HepG2 (cell line): ENCODE results near the gene GNB1. TPM values are rescaled to one million over a fixed set of nuclear protein-coding genes. Genes with fewer than 3 reads are reported as not detected.
A peak's percentile ranks its signal among the peaks of the same experiment; 100 is the strongest.

Experiments
- DPF2 ChIP-seq: sonication (generic); formaldehyde crosslinking; IDR thresholded peaks from 2 replicates; pipeline ENCODE4 v1.4.0; 2020; ENCODE audit warnings: mild to moderate bottlenecking, low read depth, missing genetic modification reagents, borderline replicate concordance
- GPBP1L1 ChIP-seq: sonication (generic); formaldehyde crosslinking; IDR thresholded peaks from 2 replicates; pipeline ENCODE4 v1.5.0; 2020; ENCODE audit warnings: mild to moderate bottlenecking, missing genetic modification reagents
- HMGXB3 ChIP-seq: sonication (generic); formaldehyde crosslinking; IDR thresholded peaks from 2 replicates; pipeline ENCODE4 v1.4.0; 2020; ENCODE audit warnings: missing genetic modification reagents, borderline replicate concordance
- MATR3 ChIP-seq: sonication (generic); formaldehyde crosslinking; IDR thresholded peaks from 2 replicates; pipeline ENCODE4 v1.4.0; 2020; ENCODE audit warnings: missing genetic modification reagents
- MIER2 ChIP-seq: IDR thresholded peaks from 2 replicates; pipeline ENCODE4 v1.6.1; 2016; ENCODE audit warnings: missing biosample characterization, missing genetic modification reagents
- NR1H2 ChIP-seq: sonication (generic); formaldehyde crosslinking; IDR thresholded peaks from 2 replicates; pipeline ENCODE4 v1.8.1; 2022; ENCODE audit warnings: low read depth, missing genetic modification reagents, borderline replicate concordance
- TAF15 ChIP-seq: fragments of 200-400 bp; formaldehyde crosslinking; IDR thresholded peaks from one replicate; pipeline ENCODE4 v1.6.1; 2018; ENCODE audit warnings: mild to moderate bottlenecking, low read depth, low read length; ENCODE audit not compliant: poor library complexity, severe bottlenecking
- TFE3 ChIP-seq: IDR thresholded peaks from 2 replicates; pipeline ENCODE4 v1.6.1; 2016
- UBTF ChIP-seq: sonication (generic); formaldehyde crosslinking; IDR thresholded peaks from 2 replicates; pipeline ENCODE4 v1.4.0; 2020; ENCODE audit warnings: mild to moderate bottlenecking, missing genetic modification reagents
- YEATS2 ChIP-seq: sonication (generic); formaldehyde crosslinking; IDR thresholded peaks from 2 replicates; pipeline ENCODE4 v1.4.0; 2020; ENCODE audit warnings: missing genetic modification reagents, borderline replicate concordance
- ZBTB43 ChIP-seq: sonication (generic); formaldehyde crosslinking; conservative IDR thresholded peaks from 2 replicates; pipeline ENCODE4 v1.4.0; 2020; ENCODE audit warnings: missing genetic modification reagents
- ZMAT3 ChIP-seq: sonication (generic); formaldehyde crosslinking; conservative IDR thresholded peaks from 2 replicates; pipeline ENCODE4 v1.7.0; 2021; ENCODE audit warnings: missing genetic modification reagents
- ZNF3 ChIP-seq: IDR thresholded peaks from 2 replicates; pipeline ENCODE4 v1.7.0; 2017; ENCODE audit warnings: inconsistent platforms
- ZNF639 ChIP-seq: conservative IDR thresholded peaks from 2 replicates; pipeline ENCODE4 v1.6.1; 2018; ENCODE audit warnings: missing genetic modification reagents
- ZNF883 ChIP-seq: sonication (generic); formaldehyde crosslinking; IDR thresholded peaks from 2 replicates; pipeline ENCODE4 v1.5.1; 2020; ENCODE audit warnings: mild to moderate bottlenecking, missing genetic modification reagents; ENCODE audit errors: not compliant biosample characterization
- ZNF891 ChIP-seq: sonication (generic); formaldehyde crosslinking; IDR thresholded peaks from 2 replicates; pipeline ENCODE4 v1.5.0; 2020; ENCODE audit warnings: mild to moderate bottlenecking, missing genetic modification reagents
- ZSCAN20 ChIP-seq: sonication (generic); formaldehyde crosslinking; IDR thresholded peaks from 2 replicates; pipeline ENCODE4 v1.4.0; 2020; ENCODE audit warnings: missing genetic modification reagents, mild to moderate bottlenecking, borderline replicate concordance
- polyA plus RNA-seq, 8 experiments: library from polyadenylated mRNA; depleted of rRNA in 3 of 8; stranded (reverse) in 7 of 8; unstranded in 1 of 8; fragments of >200 nt; fragmentation: Illumina TruSeq in 4 of 8; extraction: Trizol in 4 of 8; gene quantifications; 2 replicates each; pipeline versions ENCODE4 v1.2.1 to v1.2.3, GENCODE V29; 2011 to 2016; ENCODE audit warnings: low read depth in 4 of 8, missing spikeins in 1 of 8, mixed read lengths in 1 of 8; ENCODE audit not compliant: insufficient read depth in 1 of 8
- total RNA-seq, 5 experiments: library from RNA; depleted of rRNA; stranded (reverse); fragments of >200 nt; fragmentation: Illumina TruSeq; extraction: Trizol; gene quantifications; 2 replicates each; pipeline ENCODE4 v1.2.3, GENCODE V29; 2016; ENCODE audit warnings: low read depth in 1 of 5

Gene GNB1
- total and polyA plus RNA-seq, 2 of the 13 experiments (the other 11 are each of a cell fraction or from before 2014, with no cell fraction given): 66.2 to 327 TPM

- peak; percentile 75; the same call in 1 of the 2 replicates for TF ChIP-seq ZBTB43 (CRISPR knock-in tag)
- no peak for TF ChIP-seq YEATS2 (CRISPR knock-in tag)
- 0 out of 2 replicates have a peak, but pooled peaks have one; percentile 55 for TF ChIP-seq HMGXB3 (CRISPR knock-in tag)
- no peak for TF ChIP-seq ZNF3 (CRISPR knock-in tag)
- no peak for TF ChIP-seq MIER2
- TF ChIP-seq TFE3 (CRISPR knock-in tag): no peak
- TF ChIP-seq ZNF883 (CRISPR knock-in tag): no peak
- TF ChIP-seq ZMAT3 (CRISPR knock-in tag): no peak
- TF ChIP-seq DPF2 (CRISPR knock-in tag): no peak
- TF ChIP-seq ZNF639 (CRISPR knock-in tag): no peak
- TF ChIP-seq NR1H2 (CRISPR knock-in tag): no peak
- peak; percentile 58; the same call in 1 of the 2 replicates for TF ChIP-seq ZNF891
- no peak for TF ChIP-seq ZSCAN20 (CRISPR knock-in tag)
- TF ChIP-seq TAF15: no peak
- peak; percentile 64 for TF ChIP-seq UBTF
- TF ChIP-seq MATR3 (CRISPR knock-in tag): no peak
- TF ChIP-seq GPBP1L1 (CRISPR knock-in tag): no peak
Observed at GRCh38 chr1:1748686-1749321, 142.1 kb downstream of the GNB1 start (continued).
